Body of pancreas (tissue), 4 donors: ENCODE data around the gene CADM2.

ENCODE experiments used
- CTCF ChIP-seq, 7 experiments: fragments of 450-650 bp in 4 of 7; fragments of 200-600 bp in 3 of 7; sonication (generic) in 3 of 7; IDR thresholded peaks; one replicate each; pipeline ENCODE4 v1.5.1; 2016 to 2019; ENCODE audit warnings: antibody characterized with exemption in 7 of 7
- POLR2A ChIP-seq, 3 donors: fragments of 450-650 bp; IDR thresholded peaks; one replicate each; pipeline ENCODE4 v1.6.1; 2016; ENCODE audit warnings: antibody characterized with exemption in 3 of 3, mild to moderate bottlenecking in 2 of 3

- no peak for TF ChIP-seq CTCF (IDR thresholded peaks at IDR 0.05)
- TF ChIP-seq POLR2A (IDR thresholded peaks at IDR 0.05), result no peak
Observed at GRCh38 chr3:85605066-85605465, 646.3 kb downstream of the CADM2 start.
